Dedifferentiated amniotic fluid mesenchymal stem cell (primary cell): ENCODE results near the gene KRR1.
"Not testable (repeated sequence)": the region's sequence is repeated elsewhere in the genome, so short reads cannot be mapped to it uniquely, and the experiment has no call there.

Experiments
- DNase-seq: peaks from one replicate; pipeline ENCODE4 v3.0.0-alpha.2; 2016; ENCODE audit errors: extremely low spot score

Gene KRR1

GRCh38 chr12:75476071-75476470, 35.3 kb downstream of the KRR1 start:
- no peak for DNase-seq

- no peak for DNase-seq
Observed at GRCh38 chr12:75474116-75474515, 37.3 kb downstream of the KRR1 start.

- DNase-seq, result no peak
Observed at GRCh38 chr12:75471902-75472890, 39.2 kb downstream of the KRR1 start.

GRCh38 chr12:75460204-75460603, 51.2 kb downstream of the KRR1 start:
- DNase-seq, result no peak

- no peak for DNase-seq
Observed at GRCh38 chr12:75459755-75460154, 51.7 kb downstream of the KRR1 start.

- not testable (repeated sequence) for DNase-seq
Observed at GRCh38 chr12:75457866-75458265, 53.5 kb downstream of the KRR1 start.

GRCh38 chr12:75457191-75457590, 54.2 kb downstream of the KRR1 start:
- DNase-seq, result no peak

- no peak for DNase-seq
Observed at GRCh38 chr12:75455839-75456238, 55.6 kb downstream of the KRR1 start.

GRCh38 chr12:75452675-75453330, 58.6 kb downstream of the KRR1 start:
- DNase-seq, result no peak

GRCh38 chr12:75447691-75448393, 63.6 kb downstream of the KRR1 start:
- DNase-seq, result no peak

- peak; percentile 37 for DNase-seq
Observed at GRCh38 chr12:75446857-75447256, 64.6 kb downstream of the KRR1 start.

- not testable (repeated sequence) for DNase-seq
Observed at GRCh38 chr12:75445137-75445507, 66.3 kb downstream of the KRR1 start.

GRCh38 chr12:75444429-75445136, 66.8 kb downstream of the KRR1 start:
- DNase-seq, result no peak

GRCh38 chr12:75443709-75444108, 67.7 kb downstream of the KRR1 start:
- no peak for DNase-seq

- DNase-seq, result not testable (repeated sequence)
Observed at GRCh38 chr12:75442454-75442853, 69.0 kb downstream of the KRR1 start.

- not testable (repeated sequence) for DNase-seq
Observed at GRCh38 chr12:75441687-75442449, 69.5 kb downstream of the KRR1 start.
